HG03066 (cell line): ENCODE data around the gene STX4.
"Not testable (repeated sequence)": the region's sequence is repeated elsewhere in the genome, so short reads cannot be mapped to it uniquely, and the experiment has no call there.

ENCODE experiments used
- ATAC-seq: cut with Tn5 transposase; IDR thresholded peaks from one replicate; pipeline ENCODE4 v1.9.1; 2021; ENCODE audit warnings: low read depth; ENCODE audit not compliant: unreplicated experiment

Gene STX4

DNA sequence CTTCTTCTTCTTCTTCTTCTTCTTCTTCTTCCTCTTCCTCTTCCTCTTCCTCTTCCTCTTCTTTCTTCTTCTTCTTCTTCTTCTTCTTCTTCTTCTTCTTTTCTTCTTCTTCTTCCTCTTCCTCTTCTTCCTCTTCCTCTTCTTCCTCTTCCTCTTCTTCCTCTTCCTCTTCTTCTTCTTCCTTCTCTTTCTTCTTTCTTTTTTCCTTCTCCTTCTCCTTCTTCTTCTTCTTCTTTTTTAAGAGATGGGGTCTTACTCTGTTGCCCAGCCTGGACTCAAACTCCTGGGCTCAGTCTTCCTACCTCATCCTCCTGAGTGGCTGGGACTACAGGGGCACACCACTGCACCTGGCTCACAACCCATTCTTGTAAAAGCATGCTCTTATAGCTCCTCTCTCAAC, 20.1 kb upstream of the STX4 start:
- ATAC-seq = not testable (repeated sequence)

DNA sequence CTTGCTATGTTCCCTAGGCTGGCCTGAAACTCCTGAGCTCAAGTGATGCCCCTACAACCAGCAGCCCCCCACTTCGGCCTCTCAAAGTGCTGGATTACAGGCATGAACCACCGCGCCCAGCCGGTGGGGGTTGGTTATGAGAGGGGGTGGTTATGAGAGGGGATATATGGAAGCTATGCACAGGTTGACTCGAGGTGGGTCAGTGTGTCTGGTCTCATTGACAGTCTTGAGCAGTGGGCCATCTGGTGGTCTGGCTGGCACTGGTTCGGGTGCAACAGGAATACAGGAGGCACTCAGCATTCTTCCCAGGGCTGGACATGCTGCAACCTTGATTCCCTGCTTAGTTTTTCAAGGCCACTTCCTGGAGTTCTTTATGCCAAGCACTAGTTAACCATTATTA, 17.3 kb upstream of the STX4 start:
- ATAC-seq = no peak

DNA sequence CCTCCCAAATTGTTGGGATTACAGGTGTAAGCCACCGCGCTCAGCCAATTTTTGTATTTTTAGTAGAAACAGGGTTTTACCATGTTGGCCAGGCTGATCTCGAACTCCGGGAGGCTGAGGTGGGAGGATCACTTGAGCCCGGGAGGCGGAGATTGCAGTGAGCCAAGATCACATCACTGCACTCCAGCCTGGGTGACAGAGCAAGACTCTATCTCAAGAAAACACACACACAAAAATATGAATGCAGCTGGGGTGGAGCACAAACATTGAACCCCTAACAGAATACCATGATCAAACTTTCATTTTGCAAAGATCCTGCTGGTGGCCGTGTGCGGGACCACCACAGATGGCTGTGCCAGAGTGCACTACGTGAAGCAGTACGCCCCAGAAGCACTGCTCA, 15.6 kb upstream of the STX4 start:
- not testable (repeated sequence) for ATAC-seq

DNA sequence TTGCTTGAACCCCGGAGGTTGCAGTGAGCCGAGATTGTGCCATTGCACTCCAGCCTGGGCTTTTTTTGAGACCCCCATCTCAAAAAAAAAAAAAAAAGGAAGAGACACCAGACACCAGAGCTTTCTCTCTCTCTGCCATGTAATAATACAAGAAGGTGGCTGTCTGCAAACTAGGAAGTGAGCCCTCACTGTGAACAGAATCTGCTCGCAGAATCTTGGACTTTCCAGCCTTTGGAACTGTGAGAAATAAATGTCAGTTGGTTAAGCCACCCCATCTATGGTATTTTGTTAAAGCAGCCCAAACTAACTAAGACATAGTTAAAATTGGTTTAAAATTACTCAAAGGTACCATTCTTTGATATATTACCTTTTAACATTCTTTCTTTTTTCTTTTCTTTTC, 12.8 kb upstream of the STX4 start:
- ATAC-seq = no peak

DNA sequence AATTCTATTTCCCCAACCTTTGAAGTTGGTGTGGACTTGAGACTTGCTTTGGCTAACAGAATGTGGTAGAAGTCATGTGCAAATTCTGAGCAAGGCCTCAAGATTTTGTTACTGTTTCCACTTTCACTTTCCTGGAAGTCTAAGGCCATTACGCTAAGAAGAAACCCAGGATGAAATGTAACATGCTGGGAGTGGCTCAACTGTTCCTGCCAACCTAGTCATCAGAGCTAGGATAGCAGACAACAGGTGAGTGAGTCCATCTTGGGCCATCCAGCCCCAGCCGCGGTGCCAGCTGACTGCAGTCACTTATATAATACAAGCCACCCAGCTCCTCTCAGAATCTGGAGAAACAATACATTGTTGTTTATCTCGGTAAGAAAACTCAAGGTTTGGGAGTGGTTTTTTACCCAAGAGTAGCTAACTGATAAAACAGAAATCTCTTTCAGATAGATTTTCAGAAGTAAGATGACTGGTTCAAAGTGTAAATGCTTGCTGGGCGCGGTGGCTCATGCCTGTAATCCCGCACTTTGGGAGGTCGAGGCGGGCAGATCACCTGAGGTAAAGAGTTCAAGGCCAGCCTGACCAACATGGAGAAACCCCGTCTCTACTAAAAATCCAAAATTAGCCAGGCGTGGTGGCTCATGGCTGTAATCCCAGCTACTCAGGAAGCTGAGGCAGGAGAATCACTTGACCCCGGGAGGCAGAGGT, 10.7 kb upstream of the STX4 start:
- ATAC-seq = no peak

DNA sequence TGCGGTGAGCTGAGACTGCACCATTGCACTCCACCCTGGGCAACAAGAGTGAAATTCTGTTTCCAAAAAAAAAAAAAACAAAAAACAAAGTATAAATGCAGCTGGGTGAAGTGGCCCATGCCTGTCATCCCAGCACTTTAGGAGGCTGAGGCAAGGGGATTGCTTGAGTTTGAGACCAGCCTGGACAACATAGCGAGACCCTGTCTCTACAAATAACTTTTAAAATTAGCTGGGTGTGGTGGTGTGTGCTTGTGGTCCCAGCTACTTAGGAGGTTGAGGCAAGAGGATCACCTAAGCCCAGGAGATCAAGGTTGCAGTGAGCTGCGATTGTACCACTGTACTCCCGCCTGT, 10.1 kb upstream of the STX4 start:
- no peak for ATAC-seq

DNA sequence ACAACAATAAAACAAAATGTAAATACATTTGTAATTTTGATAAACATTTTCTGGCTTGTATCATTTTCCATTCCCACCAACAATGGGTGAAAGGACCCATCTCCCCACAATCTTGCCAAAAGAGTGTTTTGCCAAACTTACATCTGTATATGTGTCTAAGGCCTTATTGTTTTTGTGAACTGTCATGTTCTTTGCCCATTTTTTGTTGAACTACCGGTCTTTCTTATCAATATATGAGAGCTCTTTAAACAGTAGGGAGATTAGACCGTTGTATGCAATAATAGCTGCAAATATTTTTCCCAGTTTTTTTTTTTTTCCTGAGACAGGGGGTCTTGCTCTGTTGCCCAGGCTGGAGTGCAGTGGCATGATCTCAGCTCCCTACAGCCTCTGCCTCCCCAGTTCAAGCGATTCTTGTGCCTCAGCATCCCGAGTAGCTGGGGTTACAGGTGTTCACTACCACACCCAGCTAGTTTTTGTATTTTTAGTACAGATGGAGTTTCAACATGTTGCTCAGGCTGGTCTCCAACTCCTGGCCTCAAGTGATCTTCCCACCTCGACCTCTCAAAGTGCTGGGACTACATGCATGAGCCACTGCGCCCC, 9.6 kb upstream of the STX4 start:
- no peak for ATAC-seq

DNA sequence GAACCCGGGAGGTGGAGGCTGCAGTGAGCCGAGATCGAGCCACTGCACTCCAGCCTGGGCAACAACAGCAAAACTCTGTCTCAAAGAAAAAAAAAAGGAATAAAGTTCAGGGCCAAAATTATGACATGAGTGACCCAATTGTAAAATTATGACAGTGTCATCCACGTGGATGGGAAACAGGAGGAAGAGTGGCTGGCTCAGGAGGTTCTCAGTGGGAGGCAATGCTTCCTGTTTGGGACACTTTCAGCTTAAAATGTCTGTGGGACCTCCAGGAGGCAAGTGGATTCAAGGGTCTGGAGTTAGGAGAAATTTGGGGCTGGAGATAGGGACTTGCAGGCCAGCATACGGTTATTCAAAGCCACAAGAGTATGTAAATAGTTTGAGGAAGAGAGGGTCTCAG, 8.0 kb upstream of the STX4 start:
- no peak for ATAC-seq

DNA sequence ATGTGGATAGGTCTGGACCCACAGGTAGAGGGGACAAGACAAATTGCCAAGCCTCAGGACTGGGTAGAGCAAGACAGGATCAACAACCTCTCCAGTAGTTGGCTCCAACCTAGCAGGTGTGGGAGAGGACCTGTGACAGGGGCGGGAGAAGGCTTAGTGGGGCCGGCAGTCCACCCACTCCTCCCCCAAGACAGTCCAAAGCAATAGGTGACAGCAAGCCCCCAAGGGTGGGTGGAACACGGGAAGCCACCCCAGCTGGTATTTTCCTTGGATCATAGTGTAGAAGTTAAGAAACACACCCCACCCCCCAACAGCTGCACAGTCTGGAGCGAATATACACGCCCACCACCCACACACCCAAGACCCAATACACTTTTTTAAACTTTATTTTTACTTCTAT, 4.1 kb upstream of the STX4 start:
- ATAC-seq = no peak

DNA sequence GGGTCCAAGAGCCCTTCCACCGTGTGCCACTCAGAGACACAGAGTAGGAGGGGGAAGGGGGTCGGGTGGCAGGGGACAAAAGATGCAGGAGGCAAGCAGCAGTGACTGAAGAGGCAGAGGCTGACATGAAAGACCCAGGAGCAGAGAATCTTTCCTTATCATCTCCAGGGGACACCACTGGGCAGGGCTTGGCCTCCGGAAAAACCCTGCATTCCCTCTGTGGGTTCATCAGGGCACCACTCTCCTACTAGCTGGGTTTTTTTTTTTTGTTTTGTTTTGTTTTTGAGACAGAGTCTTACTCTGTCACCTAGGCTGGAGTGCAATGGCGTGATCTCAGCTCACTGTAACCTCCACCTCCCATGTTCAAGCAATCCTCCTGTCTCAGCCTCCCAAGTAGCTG, 2.1 kb upstream of the STX4 start:
- no peak for ATAC-seq

DNA sequence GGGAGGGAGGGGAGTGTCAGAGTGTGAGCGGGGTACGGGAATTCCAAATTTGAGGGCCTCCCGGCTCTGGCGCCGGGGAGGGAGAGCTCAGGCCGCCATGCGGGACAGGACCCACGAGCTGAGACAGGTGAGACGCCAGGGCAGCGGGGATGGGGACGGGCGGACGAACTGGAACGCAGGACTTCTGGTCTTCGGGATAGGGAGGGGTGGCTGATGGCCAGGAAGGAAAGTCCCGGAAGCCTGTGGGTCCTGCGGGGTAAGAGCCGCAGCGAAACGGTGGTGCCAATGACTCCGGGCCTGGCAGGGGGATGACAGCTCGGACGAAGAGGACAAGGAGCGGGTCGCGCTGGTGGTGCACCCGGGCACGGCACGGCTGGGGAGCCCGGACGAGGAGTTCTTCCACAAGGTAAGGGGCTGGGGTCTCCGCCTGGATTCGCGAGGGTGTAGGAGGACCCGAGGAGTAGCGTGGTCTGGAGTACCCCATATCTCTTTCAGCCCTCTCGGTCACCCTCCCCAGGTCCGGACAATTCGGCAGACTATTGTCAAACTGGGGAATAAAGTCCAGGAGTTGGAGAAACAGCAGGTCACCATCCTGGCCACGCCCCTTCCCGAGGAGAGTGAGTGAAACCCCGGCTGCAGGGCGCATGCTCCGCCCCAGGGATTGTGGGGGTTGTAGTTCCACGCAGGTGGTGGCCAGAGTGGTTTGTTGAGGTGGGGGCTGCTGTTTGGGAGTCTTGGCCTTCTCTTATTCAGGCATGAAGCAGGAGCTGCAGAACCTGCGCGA, 543 bp downstream of the STX4 start:
- peak; percentile 43 for ATAC-seq

DNA sequence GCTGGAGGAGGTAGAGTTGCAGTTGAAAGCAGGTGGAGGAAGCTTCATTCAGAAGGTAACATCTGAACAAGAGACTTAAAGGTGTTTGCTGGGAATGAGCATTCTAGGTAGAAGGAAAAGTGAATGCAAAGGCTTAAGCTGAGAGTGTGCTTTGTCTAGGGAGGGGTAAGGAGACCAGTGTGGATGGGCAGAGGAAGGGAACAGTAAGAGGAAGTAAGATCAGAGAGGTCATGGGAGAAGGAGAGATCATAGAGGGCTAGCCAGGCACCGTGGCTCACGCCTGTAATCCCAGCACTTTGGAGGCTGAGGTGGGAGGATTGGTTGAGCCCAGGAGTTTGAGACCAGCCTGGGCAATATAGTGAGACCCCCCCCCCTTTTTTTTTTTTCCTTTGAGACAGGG, 3.3 kb downstream of the STX4 start:
- ATAC-seq = no peak

DNA sequence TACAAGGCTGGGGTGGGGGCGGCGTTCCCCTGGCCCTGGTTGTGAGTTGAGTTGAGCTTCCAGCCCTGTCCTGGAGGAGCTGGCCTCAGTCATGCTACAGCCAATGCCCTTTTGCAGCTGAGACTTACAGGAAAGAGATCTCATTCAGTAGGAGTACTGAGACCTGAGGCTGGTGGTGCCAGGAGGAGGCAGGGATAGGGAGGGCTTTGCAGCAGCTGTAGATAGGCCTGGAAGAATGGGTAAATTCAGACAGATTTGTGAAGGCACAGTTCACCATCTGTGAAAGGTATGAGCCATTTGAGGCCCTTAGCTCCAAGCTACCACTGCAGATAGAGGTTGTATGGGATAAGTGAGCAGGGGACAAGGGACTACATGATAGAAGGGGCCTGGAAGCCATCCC, 5.6 kb downstream of the STX4 start:
- ATAC-seq = no peak

DNA sequence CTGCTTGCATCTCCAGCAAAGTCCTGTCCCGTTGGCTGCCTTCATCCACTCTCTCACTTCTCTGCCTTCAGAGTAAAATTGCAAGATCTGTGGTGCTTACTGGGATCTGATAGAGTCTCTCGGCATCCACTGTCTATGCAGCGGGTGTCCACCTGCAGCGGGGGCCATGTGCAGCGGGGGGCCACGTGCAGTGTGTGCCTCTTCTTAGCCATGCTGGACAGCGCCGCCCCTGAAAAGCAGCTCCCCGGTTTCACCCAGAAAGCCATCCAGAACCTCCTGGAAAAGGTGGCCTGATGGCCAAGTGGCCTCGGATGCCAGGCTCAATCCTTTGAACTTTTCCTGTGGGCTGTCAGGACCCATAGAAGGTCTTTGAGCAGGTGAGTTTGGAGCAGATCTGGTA, 9.5 kb downstream of the STX4 start:
- no peak for ATAC-seq

DNA sequence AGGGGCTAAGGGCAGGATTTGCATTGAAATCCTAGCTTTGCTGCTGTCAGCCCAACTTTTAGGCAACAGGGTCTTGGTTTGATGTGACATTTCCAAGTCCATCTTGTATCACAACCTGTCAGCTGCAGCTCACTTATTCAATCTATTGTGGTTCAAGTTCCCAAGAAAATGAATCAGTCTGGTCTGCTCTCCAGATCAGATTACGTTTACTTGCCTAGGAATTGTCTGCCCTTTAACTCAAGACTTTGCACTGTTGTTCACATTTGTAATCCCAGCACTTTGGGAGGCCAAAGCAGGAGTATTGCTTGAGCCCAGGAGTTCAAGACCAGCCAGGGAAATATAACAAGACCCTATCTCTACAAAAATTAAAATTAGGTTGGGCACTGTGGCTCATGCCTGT, 10.0 kb downstream of the STX4 start:
- ATAC-seq = no peak

DNA sequence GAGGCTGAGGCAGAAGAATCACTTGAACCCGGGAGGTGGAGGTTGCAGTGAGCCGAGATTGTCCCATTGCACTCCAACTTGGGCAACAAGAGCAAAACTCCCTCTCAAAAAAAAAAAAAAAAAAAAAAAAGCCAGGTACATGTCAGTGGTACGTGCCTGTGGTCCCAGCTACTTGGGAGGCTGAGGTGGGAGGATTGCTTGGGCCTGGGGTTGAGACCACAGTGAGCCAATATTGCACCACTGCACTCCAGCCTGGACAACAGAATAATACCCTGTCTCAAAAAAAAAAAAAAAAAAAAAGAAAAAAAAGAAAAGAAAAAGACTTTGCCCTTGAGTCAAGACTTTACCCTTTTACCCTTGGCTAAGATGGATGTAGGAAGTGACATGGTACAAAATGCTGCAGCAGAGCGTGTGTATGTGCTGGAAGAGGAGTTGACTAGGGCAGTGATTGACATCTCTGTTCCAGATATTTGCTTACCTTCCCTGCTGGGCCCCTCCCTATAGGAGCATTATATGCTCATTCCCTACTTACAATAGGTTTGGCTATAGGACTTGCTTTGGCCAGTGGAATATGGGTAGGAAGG, 10.6 kb downstream of the STX4 start:
- no peak for ATAC-seq

DNA sequence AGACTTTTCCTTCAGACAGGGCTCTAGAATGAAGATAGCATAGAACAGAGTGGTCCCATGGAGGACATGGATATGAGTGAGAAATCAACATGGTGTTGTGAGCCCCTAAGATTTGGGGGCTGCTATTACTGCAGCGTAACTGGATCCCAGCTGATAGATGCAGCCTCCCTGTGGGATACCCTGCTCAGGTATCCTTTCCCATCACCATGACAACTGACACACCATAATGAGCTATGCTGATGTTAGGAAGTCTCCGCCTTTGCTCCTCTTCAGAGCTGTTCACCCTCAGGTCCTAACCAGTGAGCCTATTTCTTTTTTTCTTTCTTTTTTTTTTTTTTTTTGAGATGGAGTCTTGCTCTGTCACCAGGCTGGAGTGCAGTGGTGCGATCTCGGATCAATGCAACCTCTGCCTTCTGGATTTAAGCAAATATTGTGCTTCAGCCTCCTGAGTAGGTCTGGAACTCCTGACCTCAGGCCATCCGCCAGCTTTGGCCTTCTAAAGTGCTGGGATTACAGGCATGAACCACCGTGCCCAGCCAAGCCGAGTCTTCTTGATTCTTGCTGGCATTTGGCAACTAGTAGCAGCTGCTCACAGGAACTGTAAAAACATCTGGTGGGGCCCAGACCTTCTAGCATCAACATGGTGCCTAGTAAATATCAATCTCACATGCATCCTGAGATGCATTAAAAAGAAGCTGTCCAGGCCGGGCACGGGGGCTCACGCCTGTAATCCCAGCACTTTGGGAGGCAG, 17.1 kb downstream of the STX4 start:
- ATAC-seq = no peak

DNA sequence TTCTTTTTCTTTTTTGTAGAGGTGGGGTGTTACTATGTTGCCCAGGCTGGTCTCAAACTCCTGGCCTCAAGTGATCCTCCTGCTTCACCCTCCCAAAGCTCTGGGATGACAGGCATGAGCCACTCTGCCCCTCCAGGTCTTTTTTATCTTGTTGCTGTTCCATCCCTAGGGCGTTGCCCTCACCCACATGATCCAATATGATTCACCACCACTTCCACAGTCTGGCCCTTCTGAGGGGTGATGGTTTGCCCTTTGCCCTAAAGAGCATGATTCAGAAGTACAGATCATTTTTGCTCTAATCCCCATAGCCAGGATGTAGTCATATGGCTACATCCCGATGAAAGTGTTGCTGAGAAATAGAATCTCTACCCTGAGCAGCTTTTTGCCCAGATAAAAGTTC, 18.8 kb downstream of the STX4 start:
- ATAC-seq = no peak

DNA sequence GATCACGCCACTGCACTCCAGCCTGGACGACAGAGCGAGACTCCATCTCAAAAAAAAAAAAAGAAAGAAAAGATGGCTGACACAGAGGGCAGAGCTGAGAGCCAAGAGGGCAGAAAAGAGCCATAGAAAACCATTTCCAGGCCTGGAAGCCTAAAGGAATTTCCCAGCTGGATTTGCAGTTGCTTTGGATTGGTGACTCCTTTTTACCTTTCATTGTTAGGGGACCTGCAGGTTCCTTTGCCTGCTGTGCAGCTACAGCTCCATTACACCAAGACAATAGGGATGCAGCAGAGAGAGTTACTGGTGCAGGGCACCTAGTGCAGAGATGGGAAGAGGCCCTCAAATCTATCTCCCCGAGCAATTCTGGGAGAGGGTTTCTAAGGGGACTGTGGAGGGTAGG, 22.3 kb downstream of the STX4 start:
- ATAC-seq = no peak

DNA sequence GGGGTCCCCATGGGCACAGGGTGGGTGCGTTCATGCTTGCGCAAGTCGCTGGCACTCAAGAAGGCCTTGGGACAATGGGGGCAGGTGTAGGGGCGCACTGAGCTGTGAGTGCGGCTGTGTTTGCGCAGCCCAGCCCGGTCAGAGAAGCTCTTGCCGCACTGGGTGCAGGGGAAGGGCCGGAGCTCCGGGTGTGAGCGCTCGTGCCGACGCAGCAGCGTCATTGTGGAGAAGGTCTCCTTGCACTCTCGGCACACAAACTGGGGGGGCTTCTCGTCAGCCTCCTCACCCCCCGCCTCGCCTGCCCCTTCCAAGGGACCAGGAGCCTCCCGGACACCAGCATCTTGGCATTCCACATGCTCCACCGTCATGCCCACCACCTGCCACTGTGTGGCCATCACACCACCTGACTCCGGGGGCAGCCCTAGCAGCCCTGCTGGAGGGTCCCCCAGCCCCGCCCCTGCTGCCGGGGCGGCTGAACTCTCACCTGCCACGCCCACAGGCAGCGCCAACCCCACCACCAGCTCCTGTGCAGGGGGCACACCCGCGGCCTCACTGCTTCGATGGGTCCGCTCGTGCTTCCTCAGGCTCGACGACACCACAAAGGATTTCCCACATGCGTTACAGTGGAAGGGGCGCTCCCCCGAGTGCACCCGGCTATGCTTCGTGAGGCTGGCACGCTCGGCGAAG, 27.9 kb downstream of the STX4 start:
- no peak for ATAC-seq
